SHP77 treated with DMSO at 0.1 percent for 48 hours (cell line): Measurements from ENCODE around the gene ZFPM1.
"Not testable (repeated sequence)": the region's sequence is repeated elsewhere in the genome, so short reads cannot be mapped to it uniquely, and the experiment has no call there.

ENCODE experiments used
- DNase-seq: peaks from one replicate; lab custom pipeline; 2025; lab: John Stamatoyannopoulos, UW

The ZFPM1 gene

DNA sequence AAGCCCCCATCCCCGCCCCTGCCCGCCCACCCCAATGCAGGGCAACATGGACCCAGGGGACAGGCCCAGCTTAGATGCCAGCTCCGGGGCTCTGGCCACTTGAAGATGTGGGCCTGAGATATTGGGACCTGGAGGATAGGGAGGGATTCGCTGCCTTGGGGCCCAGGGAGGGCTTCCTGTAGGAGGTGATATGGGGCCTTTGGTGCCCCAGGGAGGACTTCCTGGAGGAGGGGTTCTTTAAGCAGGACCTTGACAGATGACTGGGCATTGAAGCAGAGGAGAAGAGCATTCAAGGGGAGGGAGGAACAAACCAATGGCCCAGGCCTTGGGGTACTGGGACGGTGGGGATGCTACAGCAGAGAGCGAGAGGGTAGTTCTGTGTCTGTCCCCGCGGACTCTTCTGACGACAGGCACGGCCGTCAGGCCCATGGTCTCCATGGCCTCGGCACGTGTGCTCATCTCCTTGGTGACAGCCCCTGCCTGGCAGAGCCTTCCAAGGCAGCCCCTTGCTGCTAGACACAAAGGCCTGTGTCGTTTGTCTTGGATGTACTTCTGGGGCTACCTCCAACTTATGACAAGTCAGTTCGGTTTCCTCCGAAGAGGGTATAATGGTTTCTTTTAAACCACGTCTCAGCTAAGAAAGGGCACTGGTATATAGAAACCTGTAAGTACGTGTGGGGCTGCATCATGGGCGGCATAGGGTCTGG, 61.6 kb downstream of the ZFPM1 start:
- DNase-seq = no peak

DNA sequence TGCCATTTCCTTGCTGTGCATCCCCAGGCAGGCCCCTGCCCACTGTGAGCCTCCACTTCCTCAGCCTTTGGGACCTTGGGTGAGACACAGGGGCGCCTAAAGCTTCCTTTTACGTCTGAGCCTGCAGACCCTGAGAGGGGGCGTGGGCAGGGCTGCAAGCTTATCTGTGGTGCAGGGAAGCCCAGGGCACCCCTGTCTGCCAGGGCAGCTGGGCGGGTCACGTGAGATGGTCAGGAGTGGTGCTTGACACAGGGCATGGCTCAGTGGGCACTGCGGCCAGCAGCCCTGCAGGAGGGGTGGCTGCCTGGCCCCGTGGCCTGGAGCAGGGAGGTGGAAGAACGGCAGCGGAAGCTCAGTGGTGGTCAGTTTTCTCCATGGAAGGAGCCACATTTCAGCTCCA, 62.3 kb downstream of the ZFPM1 start:
- no peak for DNase-seq

DNA sequence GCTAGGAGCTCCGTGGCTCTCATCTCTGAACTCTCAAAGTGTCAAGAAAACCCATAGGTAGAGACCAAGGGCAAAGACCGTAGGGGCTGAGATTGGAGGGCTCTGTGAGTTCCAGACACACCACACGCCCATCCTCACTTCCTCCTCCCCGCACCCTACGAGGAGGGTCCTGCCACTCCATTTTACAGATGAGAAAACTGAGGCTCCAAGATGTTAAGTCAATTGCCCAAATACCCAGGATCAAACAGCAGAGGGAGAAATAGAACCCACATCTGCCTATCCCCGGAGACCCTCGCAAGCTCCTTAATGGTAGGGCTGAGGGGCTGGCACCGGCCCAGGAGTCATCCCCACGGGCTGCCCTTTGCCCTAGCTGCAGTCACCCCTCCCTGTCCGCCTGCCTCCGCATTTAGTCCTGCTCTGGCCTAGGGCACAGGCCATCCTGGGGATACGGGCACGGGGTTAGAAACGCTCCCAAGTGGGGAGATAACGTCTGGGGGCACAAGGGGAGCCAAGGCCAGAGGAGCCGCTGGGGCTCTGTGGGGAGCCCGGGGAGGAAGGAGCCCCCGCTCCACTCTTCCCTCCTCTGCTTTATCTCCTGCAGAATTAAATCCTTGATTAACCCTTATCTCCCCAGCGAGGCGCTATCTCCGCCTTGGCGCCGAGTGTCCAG, 63.0 kb downstream of the ZFPM1 start:
- DNase-seq = no peak

DNA sequence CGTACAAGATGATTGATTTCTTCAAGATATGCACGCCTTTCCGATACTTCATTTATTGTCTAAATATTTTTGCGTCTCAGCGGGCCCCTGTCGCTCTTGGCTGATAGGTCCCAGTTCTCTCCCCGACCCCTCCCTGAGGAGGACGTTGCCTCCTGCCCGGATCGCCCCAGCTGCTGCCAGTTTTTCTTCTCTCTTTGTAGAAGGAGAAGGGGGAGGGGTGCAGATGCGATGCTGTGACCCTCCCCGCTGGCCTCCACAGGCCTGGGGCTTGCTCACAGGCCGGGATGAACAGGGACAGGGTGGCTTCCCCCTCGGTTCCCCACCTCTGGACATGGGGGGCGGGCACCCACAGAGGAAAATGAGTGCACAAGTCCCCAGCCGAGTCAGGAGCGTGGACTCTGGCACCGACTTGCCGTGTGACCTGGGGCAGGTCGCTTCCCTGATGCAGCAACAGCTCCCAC, 63.6 kb downstream of the ZFPM1 start:
- DNase-seq = no peak

DNA sequence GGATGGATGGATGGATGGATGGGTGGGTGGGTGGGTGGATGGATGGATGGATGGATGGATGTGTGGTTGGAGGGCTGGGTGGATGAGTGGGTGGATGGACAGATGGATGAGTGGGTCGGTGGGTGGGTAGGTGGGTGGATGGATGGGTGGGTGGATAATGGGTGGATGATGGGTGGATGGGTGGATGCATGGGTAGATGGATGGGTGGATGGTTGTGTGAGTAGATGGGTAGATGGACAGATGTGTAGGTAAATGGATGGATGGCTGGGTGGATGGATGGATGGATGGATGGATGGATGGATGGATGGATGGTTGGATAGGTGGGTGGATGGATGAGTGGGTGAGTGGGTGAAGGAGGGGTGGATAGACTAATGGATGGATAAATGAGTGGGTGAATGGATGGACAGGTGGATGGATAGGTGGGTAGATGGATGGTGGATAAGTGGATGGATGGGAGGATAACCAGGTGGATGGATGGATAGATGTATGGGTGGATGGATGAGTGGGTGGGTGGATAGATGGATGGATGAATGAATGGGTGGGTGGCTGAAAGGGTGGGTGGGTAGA, 64.2 kb downstream of the ZFPM1 start:
- not testable (repeated sequence) for DNase-seq

DNA sequence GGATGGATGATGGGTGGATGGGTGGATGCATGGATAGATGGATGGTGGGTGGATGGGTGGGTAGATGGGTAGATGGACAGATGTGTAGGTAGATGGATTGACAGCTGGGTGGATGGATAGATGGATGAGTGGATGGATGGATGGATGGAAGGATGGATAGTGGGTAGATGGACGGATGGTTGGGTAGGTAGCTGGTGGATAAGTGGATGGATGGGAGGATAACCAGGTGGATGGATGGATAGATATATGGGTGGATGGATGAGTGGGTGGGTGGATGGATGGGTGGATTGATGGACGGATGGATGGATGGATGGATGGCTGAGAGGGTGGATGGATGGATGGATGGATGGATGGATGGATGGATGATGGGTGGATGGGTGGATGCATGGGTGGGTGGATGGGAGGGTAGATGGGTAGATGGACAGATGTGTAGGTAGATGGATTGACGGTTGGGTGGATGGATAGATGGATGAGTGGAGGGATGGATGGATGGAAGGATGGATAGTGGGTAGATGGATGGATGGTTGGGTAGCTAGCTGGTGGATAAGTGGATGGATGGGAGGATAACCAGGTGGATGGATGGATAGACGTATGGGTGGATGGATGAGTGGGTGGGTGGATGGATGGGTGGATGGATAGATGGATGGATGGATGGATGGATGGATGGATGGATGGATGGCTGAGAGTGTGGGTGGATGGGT, 65.5 kb downstream of the ZFPM1 start:
- DNase-seq = not testable (repeated sequence)

DNA sequence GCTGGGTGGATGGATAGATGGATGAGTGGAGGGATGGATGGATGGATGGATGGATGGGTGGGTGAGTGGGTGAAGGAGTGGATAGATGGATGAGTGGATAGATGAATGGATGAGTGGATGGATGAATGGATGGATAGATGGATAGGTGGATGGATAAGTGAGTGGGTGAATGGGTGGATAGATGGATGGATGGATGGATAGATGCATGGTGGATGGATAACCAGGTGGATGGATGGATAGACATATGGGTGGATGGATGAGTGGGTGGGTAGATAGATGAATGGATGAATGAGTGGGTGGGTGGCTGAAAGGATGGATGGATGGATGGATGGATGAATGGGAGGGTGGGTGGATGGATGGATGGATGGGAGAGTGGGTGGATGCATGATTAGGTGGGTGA, 66.2 kb downstream of the ZFPM1 start:
- no peak for DNase-seq

DNA sequence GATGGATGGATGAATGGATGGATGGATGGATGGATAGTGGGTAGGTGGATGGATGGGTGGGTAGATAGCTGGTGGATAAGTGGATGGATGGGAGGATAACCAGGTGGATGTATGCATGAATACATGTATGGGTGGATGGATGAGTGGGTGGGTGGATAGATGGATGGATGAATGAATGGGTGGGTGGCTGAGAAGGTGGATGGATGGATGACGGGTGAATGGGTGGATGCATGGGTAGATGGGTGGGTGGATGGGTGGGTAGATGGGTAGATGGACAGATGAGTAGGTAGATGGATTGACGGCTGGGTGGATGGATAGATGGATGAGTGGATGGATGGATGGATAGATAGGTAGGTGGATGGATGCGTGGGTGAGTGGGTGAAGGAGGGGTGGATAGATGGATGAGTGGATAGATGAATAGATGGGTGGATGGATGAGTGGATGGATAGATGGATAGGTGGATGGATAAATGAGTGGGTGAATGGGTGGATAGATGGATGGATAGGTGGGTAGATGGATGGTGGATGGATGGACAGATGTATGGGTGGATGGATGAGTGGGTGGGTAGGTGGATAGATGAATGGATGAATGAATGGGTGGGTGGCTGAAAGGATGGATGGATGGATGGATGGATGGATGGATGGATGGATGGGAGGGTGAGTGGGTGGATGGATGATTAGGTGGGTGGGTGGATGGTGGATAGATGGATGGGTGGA, 67.0 kb downstream of the ZFPM1 start:
- no peak for DNase-seq

DNA sequence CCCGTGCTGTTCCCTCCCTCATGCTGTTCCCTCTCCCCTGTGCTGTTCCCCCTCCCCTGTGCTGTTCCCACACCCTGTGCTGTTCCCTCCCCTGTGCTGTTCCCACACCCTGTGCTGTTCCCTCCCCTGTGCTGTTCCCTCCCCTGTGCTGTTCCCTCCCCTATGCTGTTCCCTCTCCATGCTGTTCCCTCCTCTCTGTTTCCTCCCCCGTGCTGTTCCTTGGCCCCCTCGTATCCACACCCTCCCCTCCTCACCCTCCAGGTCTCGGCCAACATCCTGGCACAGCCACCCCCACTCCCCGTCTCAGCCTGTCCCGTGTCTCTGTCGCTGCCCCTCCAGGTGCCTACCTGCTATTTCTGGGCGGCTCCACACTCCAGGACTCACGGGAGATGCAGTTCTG, 68.6 kb downstream of the ZFPM1 start:
- no peak for DNase-seq

DNA sequence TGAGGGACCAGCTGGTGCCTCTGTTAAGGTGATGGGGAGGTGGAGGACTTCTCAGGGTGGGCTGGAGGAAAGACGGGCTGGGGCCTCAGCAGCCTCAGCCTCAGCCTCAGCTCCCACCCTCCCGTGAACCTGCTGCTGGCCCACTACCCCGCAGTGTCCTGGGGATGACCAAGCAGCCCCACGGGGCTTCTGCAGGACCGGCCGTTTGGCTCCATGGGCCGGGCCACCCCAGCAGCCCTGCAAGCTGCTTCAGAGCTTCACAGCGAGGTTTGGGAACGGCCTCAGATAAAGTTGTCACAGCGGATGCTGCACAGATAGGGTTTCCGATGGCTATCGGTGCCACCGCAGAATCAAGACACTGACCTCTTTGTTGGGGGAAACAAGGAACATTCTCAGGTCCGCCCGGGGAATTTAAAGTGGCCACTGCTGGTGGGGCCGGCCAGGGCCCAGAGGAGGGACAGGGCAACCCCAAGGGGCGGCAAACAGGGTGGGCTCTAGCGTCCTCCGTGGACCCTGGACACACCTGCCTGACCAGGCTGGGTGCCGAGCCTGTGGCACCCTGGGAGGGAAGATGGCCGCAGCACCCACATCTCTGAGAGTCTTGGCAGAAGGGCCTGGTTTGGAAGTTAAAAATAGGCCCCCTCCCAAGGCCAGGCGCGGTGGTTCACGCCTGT, 69.3 kb downstream of the ZFPM1 start:
- no peak for DNase-seq

DNA sequence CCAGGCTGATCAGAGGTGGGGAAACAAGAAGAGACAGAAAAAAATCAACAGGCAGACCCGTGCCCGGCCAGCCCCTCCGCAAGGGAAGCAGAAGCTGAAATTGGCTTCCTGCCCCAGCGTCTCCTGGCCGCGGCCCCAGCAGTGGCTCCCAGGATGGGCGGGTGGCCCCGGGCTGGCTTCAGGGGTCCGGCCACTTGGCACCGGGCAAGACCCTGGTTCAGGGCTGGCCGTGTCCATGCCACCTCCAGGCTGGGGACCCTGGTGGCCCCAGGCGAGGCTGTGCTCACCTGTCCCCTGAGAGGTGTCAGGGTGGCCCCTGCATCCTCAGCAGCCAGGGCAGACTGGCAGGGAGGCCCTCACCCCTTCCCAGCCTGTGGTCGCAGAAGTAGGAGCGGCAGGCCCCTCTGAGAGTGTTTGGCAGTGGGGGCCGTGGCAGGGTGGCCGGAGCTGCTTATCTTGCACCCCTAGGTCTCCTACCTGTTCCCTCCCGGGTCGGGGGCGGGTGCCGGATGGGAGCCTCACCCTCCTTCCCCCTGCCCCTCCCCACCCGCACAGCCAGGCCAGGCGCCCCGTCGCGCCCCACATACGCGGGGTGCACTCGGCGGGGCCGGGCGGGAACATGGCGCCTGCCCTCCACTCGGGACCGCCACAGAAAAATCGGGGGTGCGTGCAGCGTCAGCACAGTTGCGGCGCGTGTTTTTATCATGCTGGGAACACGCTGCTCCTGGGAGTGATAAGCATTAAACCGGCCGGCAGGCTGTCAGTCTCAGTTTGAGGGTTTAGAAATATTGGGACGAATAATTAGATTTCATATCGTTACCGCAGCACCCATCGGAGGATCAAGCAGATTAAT, 70.5 kb downstream of the ZFPM1 start:
- DNase-seq = no peak

DNA sequence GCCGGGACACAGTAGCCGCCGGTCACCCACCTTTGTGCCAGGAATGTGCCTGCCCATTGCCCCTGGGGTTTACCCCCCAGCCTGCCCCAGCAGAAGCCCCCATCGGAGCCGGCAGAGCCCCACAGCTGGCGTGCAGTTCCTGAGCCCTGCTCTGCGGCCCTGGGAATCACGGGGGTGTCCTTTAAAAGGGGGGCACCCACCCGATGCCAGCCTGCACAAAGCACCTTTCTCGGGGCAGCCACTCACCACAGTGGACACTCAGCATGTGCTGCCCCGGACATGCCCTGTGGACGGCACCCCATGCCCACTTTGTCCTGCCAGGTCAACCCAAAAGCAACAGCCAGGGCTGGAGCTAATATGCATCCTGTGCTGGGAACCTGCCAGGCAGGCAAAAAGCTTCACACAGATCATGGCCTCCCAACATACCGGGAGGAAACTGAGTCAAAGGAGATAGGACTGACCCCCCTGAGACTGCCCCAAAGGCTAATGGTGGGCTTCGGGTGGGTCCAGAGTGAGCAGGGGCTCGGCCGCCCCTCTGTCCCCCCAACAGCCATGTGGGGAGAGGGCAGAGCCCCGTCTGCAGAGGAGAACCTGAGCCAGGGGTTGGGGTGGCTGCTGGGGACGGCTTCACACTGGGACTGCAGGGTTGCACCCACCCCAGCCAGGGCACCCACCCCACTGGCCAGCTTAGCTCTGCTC, 71.3 kb downstream of the ZFPM1 start:
- DNase-seq = no peak

DNA sequence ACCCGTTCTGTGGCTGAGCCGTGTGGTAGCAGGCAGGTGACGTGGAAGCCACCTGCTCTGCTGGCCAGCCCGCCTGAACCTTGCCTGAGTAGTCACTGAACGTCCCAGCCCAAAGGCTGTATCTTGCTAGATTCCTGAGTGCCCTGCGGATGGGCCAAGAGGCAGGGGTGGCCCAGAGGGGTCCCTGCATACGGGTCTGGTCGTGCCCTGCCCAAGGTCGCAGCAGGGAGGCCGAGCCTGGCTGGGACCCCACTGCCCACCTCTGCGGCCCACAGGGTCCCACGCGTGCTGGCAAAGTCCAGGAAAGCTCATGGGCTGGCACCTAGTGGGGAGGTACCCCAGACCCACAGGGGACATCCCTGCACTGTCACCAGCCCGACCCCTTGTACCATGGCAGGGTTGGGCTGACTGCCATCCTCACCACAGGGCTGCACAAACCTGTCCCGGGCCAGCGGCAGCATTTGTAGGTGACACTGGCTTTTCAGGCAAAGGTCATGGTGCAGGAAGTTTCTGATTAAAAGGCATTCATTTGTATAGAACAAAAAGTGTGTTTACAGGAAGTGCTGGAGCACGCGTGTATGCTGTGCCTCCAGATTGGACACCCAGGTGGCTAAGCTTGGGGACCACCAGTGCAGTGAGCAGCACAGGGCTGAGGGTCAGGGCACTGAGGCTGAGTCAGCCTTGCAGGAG, 72.0 kb downstream of the ZFPM1 start:
- no peak for DNase-seq

DNA sequence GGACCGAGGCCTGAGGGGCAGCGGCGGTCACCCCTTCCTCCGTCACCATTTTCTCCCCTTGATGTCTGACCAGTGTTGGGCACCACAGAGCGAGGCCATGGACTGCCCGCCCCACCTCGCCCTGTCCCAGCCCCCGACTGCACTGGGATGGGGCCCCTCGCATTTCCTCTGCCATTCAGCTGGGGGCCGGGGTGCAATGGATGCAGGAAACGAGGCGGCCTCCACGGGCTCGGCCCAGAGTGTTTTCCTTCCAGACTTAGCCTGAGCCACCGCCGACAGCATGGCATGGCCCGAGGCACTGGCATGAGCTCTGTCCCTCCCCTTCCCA, 72.5 kb downstream of the ZFPM1 start:
- DNase-seq = no peak

DNA sequence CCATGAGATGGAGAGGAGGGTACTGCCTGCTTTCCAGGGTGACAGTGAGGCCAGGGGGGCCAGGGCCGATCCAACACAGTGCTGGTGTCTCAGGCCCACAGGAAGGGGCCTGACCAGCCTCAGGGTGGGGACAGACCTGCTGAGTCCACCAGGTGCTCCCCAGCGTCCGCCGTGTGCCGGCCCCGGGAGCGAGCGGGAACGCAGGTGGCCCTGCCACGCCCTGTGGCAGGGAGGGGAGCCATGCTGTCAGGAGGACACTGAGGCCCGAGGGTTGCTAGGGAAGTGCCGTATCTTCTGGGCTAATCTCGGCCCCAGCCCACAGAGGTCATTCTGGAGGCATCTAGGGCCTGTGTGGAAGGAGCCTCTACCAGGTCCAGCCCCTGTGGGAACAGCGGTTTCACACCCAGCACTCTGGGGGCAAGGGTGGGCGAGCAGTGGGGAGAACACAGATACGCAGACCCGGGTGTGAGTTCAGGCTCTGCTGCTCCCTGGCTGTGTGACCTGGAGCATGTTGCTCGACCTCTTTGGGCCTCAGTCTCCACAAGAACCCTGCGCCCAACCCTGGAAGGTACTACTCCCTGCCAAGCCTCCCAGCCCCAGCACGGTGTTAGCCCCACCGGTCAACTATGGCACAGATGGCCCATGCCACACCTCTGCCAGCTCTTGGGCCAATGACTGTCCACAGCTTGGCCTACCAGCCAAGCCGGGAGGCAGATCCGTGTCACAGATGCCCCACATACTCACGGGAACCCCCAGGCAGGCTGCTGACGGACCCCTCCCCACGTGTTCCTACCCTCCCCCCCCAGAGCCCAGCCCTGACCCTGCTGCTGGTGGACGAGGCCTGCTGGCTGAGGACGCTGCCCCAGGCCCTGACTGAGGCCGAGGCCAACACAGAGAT, 73.2 kb downstream of the ZFPM1 start:
- no peak for DNase-seq

DNA sequence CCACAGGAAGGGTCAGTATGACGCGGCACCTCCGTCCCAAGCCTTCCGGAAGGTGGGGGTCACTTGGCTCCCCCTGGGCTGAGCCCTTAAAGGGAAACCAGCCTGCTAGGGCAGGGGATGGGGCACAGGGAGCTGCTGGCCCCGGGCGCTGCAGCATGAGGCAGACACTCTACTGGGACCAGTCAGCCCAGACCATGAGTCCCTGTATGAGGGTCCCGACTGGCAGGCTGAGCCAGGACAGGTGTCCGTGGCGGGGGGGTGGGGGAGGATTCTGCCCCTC, 73.8 kb downstream of the ZFPM1 start:
- DNase-seq = no peak

DNA sequence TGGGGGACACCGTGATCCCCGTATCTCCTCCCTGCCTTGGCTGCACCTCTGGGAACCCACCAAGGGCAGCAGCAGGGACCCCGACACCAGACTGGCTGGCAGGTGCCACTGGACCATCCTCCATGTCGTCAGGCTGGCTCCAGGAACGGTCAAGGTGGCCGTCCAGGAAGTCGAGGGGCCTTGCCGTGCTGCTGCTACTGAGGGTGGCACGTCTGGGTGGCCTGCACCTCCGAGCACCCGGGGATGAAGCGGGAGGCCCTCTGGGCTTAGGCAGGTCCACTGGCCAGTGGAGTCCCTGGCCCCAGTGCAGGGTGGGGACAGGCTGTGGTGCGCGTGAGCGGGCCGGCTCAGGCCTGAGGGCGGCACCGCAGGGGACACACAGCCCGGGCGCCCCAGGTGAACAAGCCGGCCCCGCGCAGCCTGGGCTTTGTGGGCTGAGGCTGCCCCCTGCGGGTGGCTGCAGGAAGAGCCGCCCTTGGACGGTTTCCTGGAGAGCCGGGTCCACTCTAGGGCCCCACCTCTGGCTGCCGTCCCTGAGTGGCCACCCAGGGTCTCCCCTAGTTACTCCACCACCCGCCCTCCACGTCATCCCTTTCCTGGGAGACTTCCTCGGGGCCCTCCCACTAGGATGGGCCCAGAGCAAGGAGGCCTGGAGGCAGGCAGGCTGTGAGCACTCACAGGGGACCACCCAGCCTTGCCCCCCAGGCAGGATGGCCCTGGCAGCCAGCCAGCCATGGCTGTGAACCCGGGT, 74.3 kb downstream of the ZFPM1 start:
- DNase-seq = no peak
